Adipocyte (in vitro differentiated cells): ENCODE data around the gene TGFBI.

Source experiments
- DNase-seq: peaks from one replicate; pipeline ENCODE4 v3.0.0-alpha.2; 2015; ENCODE audit warnings: low read depth
- H3K27me3 ChIP-seq: replicated peaks from 2 replicates; pipeline ENCODE4 v1.7.0; 2013; ENCODE audit warnings: mild to moderate bottlenecking, low read length, moderate library complexity; ENCODE audit not compliant: control insufficient read depth, insufficient read depth
- H3K36me3 ChIP-seq: 2 replicates; pipeline ENCODE4 v1.7.0; 2013; ENCODE audit warnings: low read length, mild to moderate bottlenecking, moderate library complexity; ENCODE audit not compliant: control insufficient read depth, insufficient read depth, severe bottlenecking
- H3K4me1 ChIP-seq: 2 replicates; pipeline ENCODE4 v1.7.0; 2013; ENCODE audit warnings: mild to moderate bottlenecking, low read length, moderate library complexity; ENCODE audit not compliant: control insufficient read depth, insufficient read depth
- H3K4me3 ChIP-seq: 2 replicates; pipeline ENCODE4 v1.7.0; 2013; ENCODE audit warnings: mild to moderate bottlenecking, low read length, moderate library complexity
- H3K9ac ChIP-seq: 2 replicates; pipeline ENCODE4 v1.7.0; 2013; ENCODE audit warnings: mild to moderate bottlenecking, low read length, moderate library complexity
- H3K9me3 ChIP-seq: 2 replicates; pipeline ENCODE4 v1.7.0; 2013; ENCODE audit warnings: mild to moderate bottlenecking, low read length, moderate library complexity; ENCODE audit not compliant: control insufficient read depth

TGFBI gene

GRCh38 chr5:136028782-136029742 is at the start of gene TGFBI:
TSS of gene TGFBI (plus strand) at chr5:136028988. CDS start at chr5:136029056, 68 bp downstream.
- Histone ChIP-seq H3K4me1 (peaks cover 67% of the 10 kb centered on the region), H3K9me3 (no peaks in the 10 kb centered on the region), H3K36me3 (peaks cover 6% of the 10 kb centered on the region), H3K9ac (peak within 1 kb of the TSS; percentile 85), H3K27me3 (no peaks in the 10 kb centered on the region), H3K4me3 (peak within 1 kb of the TSS; percentile 81)
- DNase-seq: peak; percentile 88

DNA sequence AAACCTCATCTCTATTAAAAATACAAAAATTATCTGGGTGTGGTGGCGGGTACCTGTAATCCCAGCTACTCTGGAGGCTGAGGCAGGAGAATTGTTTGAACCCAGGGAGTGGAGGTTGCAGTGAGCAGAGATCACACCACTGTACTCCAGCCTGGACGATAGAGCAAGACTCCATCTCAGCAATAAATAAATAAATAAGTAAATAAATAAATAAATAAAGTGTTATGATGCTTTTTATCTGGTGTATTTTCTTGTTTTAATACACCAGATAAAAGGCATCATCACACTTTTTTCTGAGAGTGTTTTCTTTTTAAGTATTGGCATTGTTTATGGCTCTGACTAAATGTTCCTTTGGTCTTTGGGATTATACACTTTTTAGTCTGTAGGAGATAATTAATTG is 49.8 kb upstream of the TGFBI start:
- no peaks in the 10 kb centered on the region for H3K27me3 ChIP-seq
- no peaks in the 10 kb centered on the region for H3K36me3 ChIP-seq
- no peak overlapping the region for H3K9ac ChIP-seq
- DNase-seq: no peak
- H3K9me3 ChIP-seq: no peaks in the 10 kb centered on the region
- peak overlapping the region; percentile 17 for H3K4me3 ChIP-seq
- peaks cover 27% of the 10 kb centered on the region for H3K4me1 ChIP-seq

- no peaks in the 10 kb centered on the region for H3K36me3 ChIP-seq
- H3K9me3 ChIP-seq: no peaks in the 10 kb centered on the region
- peaks cover 23% of the 10 kb centered on the region for H3K4me1 ChIP-seq
- H3K9ac ChIP-seq: no peak overlapping the region
- peak; percentile 73 for DNase-seq
- H3K4me3 ChIP-seq: peak overlapping the region; percentile 17
- H3K27me3 ChIP-seq: no peaks in the 10 kb centered on the region
Measured at GRCh38 chr5:135979510-135979909, 49.3 kb upstream of the TGFBI start.

- no peak overlapping the region for H3K9ac ChIP-seq
- H3K4me3 ChIP-seq: no peak overlapping the region
- no peaks in the 10 kb centered on the region for H3K27me3 ChIP-seq
- no peak for DNase-seq
- peaks cover 23% of the 10 kb centered on the region for H3K4me1 ChIP-seq
- H3K9me3 ChIP-seq: no peaks in the 10 kb centered on the region
- no peaks in the 10 kb centered on the region for H3K36me3 ChIP-seq
Measured at GRCh38 chr5:135980620-135981019, 48.2 kb upstream of the TGFBI start.

GRCh38 chr5:135985951-135986350 is 42.8 kb upstream of the TGFBI start:
- H3K9me3 ChIP-seq: no peaks in the 10 kb centered on the region
- H3K9ac ChIP-seq: peak overlapping the region; percentile 68
- no peak for DNase-seq
- peaks cover 24% of the 10 kb centered on the region for H3K4me1 ChIP-seq
- H3K27me3 ChIP-seq: no peaks in the 10 kb centered on the region
- no peak overlapping the region for H3K4me3 ChIP-seq
- no peaks in the 10 kb centered on the region for H3K36me3 ChIP-seq

- no peak for DNase-seq
- Histone ChIP-seq H3K4me3 (no peak overlapping the region), H3K9me3 (no peaks in the 10 kb centered on the region), H3K4me1 (peaks cover 21% of the 10 kb centered on the region), H3K9ac (peak overlapping the region; percentile 68), H3K27me3 (no peaks in the 10 kb centered on the region), H3K36me3 (no peaks in the 10 kb centered on the region)
Measured at GRCh38 chr5:135986401-135986800, 42.4 kb upstream of the TGFBI start.

- DNase-seq: peak; percentile 48
- H3K9ac ChIP-seq: peak overlapping the region; percentile 68
- H3K4me1 ChIP-seq: peaks cover 21% of the 10 kb centered on the region
- H3K4me3 ChIP-seq: no peak overlapping the region
- no peaks in the 10 kb centered on the region for H3K36me3 ChIP-seq
- H3K27me3 ChIP-seq: no peaks in the 10 kb centered on the region
- no peaks in the 10 kb centered on the region for H3K9me3 ChIP-seq
Measured at GRCh38 chr5:135986891-135987401, 41.8 kb upstream of the TGFBI start.

- H3K27me3 ChIP-seq: no peaks in the 10 kb centered on the region
- no peaks in the 10 kb centered on the region for H3K36me3 ChIP-seq
- no peak for DNase-seq
- H3K9ac ChIP-seq: no peak overlapping the region
- no peak overlapping the region for H3K4me3 ChIP-seq
- peaks cover 31% of the 10 kb centered on the region for H3K4me1 ChIP-seq
- H3K9me3 ChIP-seq: no peaks in the 10 kb centered on the region
Measured at GRCh38 chr5:135988546-135988945, 40.2 kb upstream of the TGFBI start.

DNA sequence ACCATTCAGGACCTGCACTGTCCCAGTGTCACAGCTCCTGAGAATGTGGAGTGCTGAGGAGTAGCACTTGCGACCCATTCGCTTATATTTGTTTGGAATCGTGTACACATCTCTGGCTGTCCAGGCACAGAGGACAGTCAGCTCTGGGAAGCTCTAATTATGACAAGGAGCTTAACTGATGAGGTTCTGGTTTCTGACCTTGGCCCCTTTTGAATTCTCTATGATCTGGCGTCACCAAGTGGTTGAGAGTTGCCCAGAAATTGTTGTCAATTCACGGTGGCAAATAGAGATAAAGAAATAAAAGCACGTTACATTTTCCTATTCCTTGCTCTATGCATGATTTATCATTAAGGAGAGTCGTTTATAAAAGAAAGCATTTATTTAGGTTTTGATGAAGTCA is 39.1 kb upstream of the TGFBI start:
- no peak for DNase-seq
- no peak overlapping the region for H3K4me3 ChIP-seq
- no peak overlapping the region for H3K9ac ChIP-seq
- no peaks in the 10 kb centered on the region for H3K36me3 ChIP-seq
- H3K9me3 ChIP-seq: no peaks in the 10 kb centered on the region
- H3K4me1 ChIP-seq: peaks cover 42% of the 10 kb centered on the region
- H3K27me3 ChIP-seq: no peaks in the 10 kb centered on the region

GRCh38 chr5:135990528-135991255 is 38.1 kb upstream of the TGFBI start:
- DNase-seq: no peak
- H3K9ac ChIP-seq: no peak overlapping the region
- H3K36me3 ChIP-seq: no peaks in the 10 kb centered on the region
- H3K4me1 ChIP-seq: peaks cover 45% of the 10 kb centered on the region
- H3K4me3 ChIP-seq: no peak overlapping the region
- H3K27me3 ChIP-seq: no peaks in the 10 kb centered on the region
- no peaks in the 10 kb centered on the region for H3K9me3 ChIP-seq

GRCh38 chr5:135991429-135991828 is 37.4 kb upstream of the TGFBI start:
- H3K4me1 ChIP-seq: peaks cover 44% of the 10 kb centered on the region
- H3K4me3 ChIP-seq: no peak overlapping the region
- no peaks in the 10 kb centered on the region for H3K27me3 ChIP-seq
- H3K36me3 ChIP-seq: no peaks in the 10 kb centered on the region
- no peaks in the 10 kb centered on the region for H3K9me3 ChIP-seq
- no peak overlapping the region for H3K9ac ChIP-seq
- DNase-seq: no peak
